ENCODE measurements around the gene SPRR5. TPM values are rescaled to one million over a fixed set of nuclear protein-coding genes. Genes with fewer than 3 reads are reported as not detected.

Gene SPRR5, protein sequence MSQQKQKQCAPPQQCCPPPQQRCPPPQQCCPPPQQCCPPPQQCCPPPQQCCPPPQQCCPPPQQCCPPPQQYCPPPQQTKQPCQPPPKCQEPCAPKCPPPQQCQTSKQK
- not detected for polyA plus RNA-seq (2013, experiment 1 of 4)
- not detected for polyA plus RNA-seq (2013, experiment 2 of 4)
- not detected for polyA plus RNA-seq (2013, experiment 3 of 4)
- polyA plus RNA-seq (2013, experiment 4 of 4): not detected

DNA sequence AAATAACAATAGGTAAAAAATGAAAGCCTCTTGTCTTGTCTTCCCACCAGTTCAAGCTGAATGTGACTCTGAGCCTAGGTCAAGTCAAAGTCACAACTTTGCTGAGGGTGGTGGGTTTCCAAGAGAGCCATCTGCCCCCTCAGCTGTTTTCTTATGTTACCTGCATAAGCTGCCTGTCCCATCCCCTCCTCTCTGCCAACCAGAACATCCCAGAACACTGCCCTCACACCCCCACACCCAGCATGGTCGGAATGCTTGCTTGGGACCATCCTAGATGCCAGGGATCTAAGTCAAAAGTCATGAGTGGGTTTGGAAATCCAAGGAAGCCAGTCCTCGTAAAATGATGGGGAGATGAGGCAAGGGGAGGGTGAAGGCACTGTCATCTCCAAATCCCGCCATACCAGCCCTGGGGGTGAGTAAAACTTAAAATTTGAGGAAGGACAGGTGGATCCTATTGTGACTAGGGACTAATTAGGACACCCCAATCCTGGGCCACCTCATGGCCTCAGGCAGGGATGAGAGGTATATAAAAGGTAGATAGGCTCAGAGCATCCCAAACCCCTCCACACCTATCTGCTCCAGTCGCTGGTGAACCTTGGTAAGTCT is at the start of gene SPRR5:
TSS of gene SPRR5 (plus strand) at position 556 of the 606 bp plus-strand sequence. CDS start 1,349 bp downstream, outside the sequence.
- Histone ChIP-seq H3K27ac (ENCODE audit: insufficient read depth, low read depth, low read length, poor library complexity, severe bottlenecking) (no peak within 1 kb of the TSS), H3K36me3 (ENCODE audit: control insufficient read depth, insufficient read depth, low read length) (no peaks in the 10 kb centered on the region), H3K4me1 (ENCODE audit: control insufficient read depth, insufficient read depth, low read length) (no peaks in the 10 kb centered on the region), H3K27me3 (ENCODE audit: control insufficient read depth, insufficient read depth, low read length, poor library complexity, severe bottlenecking) (no peaks in the 10 kb centered on the region), H3K9me3 (ENCODE audit: control insufficient read depth, low read length) (no peaks in the 10 kb centered on the region), H3K4me3 (ENCODE audit: insufficient read depth, low read depth, low read length) (no peak within 1 kb of the TSS)
- 71 to 77% methylated on average over 3 to 4 of the region's 4 CpGs for WGBS, 2 experiments

DNA sequence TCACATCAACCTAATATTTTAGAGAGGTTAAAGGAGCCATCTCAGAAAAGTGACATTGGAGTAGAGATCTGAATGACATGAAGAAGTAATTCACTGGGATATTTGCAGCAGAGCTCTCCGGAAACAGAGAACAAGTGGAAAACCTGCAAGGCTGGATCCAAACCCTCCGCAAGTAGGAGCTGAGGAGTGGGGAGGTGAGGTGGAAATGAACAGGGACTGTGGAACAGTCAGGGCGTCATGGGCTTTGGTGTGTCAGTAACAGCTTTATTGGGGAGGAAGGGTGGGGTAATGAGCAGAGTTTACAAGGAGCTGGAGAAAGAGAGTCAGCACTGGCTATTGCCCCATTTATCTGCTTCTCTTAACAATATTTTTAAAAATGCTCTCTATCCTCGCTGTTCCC is 48.0 kb upstream of the SPRR5 start:
- Histone ChIP-seq H3K4me1 (ENCODE audit: control insufficient read depth, insufficient read depth, low read length) (no peaks in the 10 kb centered on the region), H3K36me3 (ENCODE audit: control insufficient read depth, insufficient read depth, low read length) (no peaks in the 10 kb centered on the region), H3K4me3 (ENCODE audit: insufficient read depth, low read depth, low read length) (no peak overlapping the region), H3K27me3 (ENCODE audit: control insufficient read depth, insufficient read depth, low read length, poor library complexity, severe bottlenecking) (no peaks in the 10 kb centered on the region), H3K27ac (ENCODE audit: insufficient read depth, low read depth, low read length, poor library complexity, severe bottlenecking) (no peak overlapping the region), H3K9me3 (ENCODE audit: control insufficient read depth, low read length) (no peaks in the 10 kb centered on the region)
- WGBS, 2 experiments: 61 to 67% methylated on average over 4 of the region's 4 CpGs

DNA sequence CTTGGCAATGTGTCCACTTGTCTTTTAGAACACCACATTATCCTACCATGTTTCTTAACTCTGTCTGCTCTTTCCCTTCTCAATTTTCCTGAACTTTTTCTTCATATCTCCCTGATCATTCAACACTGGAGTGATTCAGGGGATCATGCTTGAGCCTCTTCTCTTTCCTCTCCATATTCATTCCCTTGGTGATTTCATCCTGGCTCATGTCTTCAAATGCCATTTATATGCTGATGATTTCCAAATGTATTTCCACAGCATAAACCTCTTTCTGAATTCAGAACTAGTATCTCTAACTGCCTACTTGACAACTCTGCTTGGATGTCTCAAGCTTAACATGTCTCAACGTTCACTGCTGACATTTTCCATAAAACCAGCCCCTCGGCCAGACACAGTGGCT is 47.1 kb upstream of the SPRR5 start:
- Histone ChIP-seq H3K27me3 (ENCODE audit: control insufficient read depth, insufficient read depth, low read length, poor library complexity, severe bottlenecking) (no peaks in the 10 kb centered on the region), H3K9me3 (ENCODE audit: control insufficient read depth, low read length) (peaks cover 1% of the 10 kb centered on the region), H3K27ac (ENCODE audit: insufficient read depth, low read depth, low read length, poor library complexity, severe bottlenecking) (no peak overlapping the region), H3K4me3 (ENCODE audit: insufficient read depth, low read depth, low read length) (no peak overlapping the region), H3K36me3 (ENCODE audit: control insufficient read depth, insufficient read depth, low read length) (no peaks in the 10 kb centered on the region), H3K4me1 (ENCODE audit: control insufficient read depth, insufficient read depth, low read length) (no peaks in the 10 kb centered on the region)
- WGBS, 2 experiments: 54 to 55% methylated on average over 2 of the region's 2 CpGs

DNA sequence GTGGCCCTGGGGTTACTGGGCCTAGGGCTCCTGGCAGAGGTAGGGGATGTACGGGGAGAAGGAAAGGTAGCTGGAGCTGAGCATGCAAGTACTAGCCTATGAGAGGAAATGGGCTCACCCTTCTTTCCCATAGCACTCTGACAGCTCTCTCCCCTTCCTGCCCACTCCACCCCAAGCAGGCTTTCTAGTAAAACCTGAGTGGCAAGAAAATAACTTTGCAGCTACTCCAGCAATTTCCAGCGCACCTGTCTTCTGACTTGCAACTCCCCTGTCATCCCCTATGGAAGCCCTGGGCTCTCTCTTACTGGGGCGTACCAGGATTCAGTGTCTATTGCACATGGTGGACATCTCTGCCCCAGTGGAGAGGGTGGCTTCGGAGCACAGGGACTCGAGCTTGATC is 45.4 kb upstream of the SPRR5 start:
- peaks cover 2% of the 10 kb centered on the region for H3K9me3 ChIP-seq (ENCODE audit: control insufficient read depth, low read length)
- H3K27ac ChIP-seq (ENCODE audit: insufficient read depth, low read depth, low read length, poor library complexity, severe bottlenecking): no peak overlapping the region
- no peaks in the 10 kb centered on the region for H3K4me1 ChIP-seq (ENCODE audit: control insufficient read depth, insufficient read depth, low read length)
- H3K27me3 ChIP-seq (ENCODE audit: control insufficient read depth, insufficient read depth, low read length, poor library complexity, severe bottlenecking): no peaks in the 10 kb centered on the region
- WGBS, 2 experiments: 74 to 76% methylated on average over 5 of the region's 5 CpGs
- H3K36me3 ChIP-seq (ENCODE audit: control insufficient read depth, insufficient read depth, low read length): no peaks in the 10 kb centered on the region
- no peak overlapping the region for H3K4me3 ChIP-seq (ENCODE audit: insufficient read depth, low read depth, low read length)

DNA sequence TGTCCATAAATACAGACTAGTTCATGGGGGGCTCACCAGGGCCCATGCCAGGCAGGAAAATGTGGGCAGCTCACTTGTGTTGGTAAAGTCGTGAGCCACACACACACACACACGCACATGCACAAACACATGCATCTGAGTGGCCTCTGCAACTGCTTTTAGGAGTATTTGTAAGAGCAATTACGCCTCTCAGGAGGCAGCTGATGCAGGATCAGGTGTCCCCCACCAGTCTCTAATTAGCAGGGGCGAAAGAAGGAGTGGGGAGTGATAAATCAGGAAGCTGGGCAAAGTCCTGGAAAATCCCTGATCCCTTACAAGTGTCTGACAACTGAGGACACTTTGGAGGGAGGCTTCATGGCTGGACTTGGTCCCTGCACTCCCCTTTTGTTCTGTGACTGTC is 44.4 kb upstream of the SPRR5 start:
- peaks cover 2% of the 10 kb centered on the region for H3K9me3 ChIP-seq (ENCODE audit: control insufficient read depth, low read length)
- no peaks in the 10 kb centered on the region for H3K27me3 ChIP-seq (ENCODE audit: control insufficient read depth, insufficient read depth, low read length, poor library complexity, severe bottlenecking)
- no peaks in the 10 kb centered on the region for H3K4me1 ChIP-seq (ENCODE audit: control insufficient read depth, insufficient read depth, low read length)
- no peak overlapping the region for H3K27ac ChIP-seq (ENCODE audit: insufficient read depth, low read depth, low read length, poor library complexity, severe bottlenecking)
- WGBS, 2 experiments: 50 to 52% methylated on average over 4 of the region's 4 CpGs
- no peak overlapping the region for H3K4me3 ChIP-seq (ENCODE audit: insufficient read depth, low read depth, low read length)
- no peaks in the 10 kb centered on the region for H3K36me3 ChIP-seq (ENCODE audit: control insufficient read depth, insufficient read depth, low read length)

DNA sequence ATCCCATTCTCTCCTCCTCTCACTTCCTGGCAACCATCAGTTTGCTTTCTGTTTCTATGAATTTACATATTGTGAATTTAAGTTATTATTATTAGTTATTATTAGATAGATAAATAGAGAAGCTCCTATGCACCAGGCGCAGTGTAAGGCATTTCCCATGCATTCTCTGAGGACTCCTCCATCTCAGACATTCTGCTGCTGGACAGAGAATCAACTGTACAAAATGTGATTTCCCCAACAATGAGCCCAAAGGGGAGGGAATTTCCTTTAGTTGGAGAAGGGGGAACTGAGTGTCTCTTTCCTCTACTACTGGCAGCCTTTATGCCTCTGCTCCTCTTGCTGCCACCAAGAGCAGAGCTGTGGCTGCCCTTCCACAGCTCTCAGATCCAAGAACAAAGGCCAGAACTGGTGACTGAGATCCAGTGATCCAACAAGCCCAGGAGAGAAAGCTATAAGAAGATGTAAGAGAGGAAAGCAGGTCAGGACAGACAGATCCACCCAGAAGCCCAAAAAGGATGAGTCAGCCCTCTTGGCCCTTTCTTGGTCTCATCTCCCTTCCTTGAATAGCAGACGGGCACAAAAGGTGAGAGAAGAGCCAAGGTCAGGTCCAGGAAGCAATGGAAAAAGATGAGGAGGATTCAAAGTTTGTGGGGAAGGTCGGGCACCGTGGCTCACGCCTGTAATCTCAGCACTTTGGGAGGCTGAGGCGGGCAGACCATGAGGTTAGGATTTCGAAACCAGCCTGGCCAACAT is 42.1 kb upstream of the SPRR5 start:
- 71 to 81% methylated on average over 6 to 7 of the region's 7 CpGs for WGBS, 2 experiments
- peaks cover 10% of the 10 kb centered on the region for H3K9me3 ChIP-seq (ENCODE audit: control insufficient read depth, low read length)
- no peaks in the 10 kb centered on the region for H3K4me1 ChIP-seq (ENCODE audit: control insufficient read depth, insufficient read depth, low read length)
- H3K36me3 ChIP-seq (ENCODE audit: control insufficient read depth, insufficient read depth, low read length): no peaks in the 10 kb centered on the region
- H3K27me3 ChIP-seq (ENCODE audit: control insufficient read depth, insufficient read depth, low read length, poor library complexity, severe bottlenecking): no peaks in the 10 kb centered on the region
- no peak overlapping the region for H3K27ac ChIP-seq (ENCODE audit: insufficient read depth, low read depth, low read length, poor library complexity, severe bottlenecking)
- H3K4me3 ChIP-seq (ENCODE audit: insufficient read depth, low read depth, low read length): no peak overlapping the region

DNA sequence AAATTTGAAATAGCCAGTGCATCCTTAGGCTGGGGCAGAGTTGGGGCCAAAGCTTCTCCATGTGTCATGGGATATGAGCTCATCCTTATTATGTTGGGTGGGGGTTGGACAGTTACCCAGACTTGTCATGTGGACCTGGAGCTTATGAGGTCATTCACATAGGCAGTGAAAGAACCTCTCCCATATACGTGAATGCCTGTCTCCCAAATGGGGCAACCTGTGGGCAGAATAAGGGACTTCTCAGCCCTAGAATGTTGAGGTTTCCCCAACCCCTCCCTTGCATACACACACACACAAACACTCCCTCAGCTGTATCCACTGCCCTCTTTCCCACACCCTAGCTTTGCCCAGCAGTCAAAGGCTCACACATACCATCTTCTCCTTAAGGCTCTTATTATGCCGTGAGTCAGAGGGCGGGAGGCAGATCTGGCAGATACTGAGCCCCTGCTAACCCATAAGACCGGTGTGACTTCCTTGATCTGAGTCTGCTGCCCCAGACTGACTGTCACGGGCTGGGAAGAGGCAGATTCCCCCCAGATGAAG is 40.9 kb upstream of the SPRR5 start:
- Histone ChIP-seq H3K36me3 (ENCODE audit: control insufficient read depth, insufficient read depth, low read length) (no peaks in the 10 kb centered on the region), H3K27me3 (ENCODE audit: control insufficient read depth, insufficient read depth, low read length, poor library complexity, severe bottlenecking) (no peaks in the 10 kb centered on the region), H3K4me3 (ENCODE audit: insufficient read depth, low read depth, low read length) (no peak overlapping the region), H3K4me1 (ENCODE audit: control insufficient read depth, insufficient read depth, low read length) (no peaks in the 10 kb centered on the region), H3K27ac (ENCODE audit: insufficient read depth, low read depth, low read length, poor library complexity, severe bottlenecking) (no peak overlapping the region), H3K9me3 (ENCODE audit: control insufficient read depth, low read length) (peaks cover 10% of the 10 kb centered on the region)
- WGBS, 2 experiments: 65 to 67% methylated on average over 5 of the region's 5 CpGs

DNA sequence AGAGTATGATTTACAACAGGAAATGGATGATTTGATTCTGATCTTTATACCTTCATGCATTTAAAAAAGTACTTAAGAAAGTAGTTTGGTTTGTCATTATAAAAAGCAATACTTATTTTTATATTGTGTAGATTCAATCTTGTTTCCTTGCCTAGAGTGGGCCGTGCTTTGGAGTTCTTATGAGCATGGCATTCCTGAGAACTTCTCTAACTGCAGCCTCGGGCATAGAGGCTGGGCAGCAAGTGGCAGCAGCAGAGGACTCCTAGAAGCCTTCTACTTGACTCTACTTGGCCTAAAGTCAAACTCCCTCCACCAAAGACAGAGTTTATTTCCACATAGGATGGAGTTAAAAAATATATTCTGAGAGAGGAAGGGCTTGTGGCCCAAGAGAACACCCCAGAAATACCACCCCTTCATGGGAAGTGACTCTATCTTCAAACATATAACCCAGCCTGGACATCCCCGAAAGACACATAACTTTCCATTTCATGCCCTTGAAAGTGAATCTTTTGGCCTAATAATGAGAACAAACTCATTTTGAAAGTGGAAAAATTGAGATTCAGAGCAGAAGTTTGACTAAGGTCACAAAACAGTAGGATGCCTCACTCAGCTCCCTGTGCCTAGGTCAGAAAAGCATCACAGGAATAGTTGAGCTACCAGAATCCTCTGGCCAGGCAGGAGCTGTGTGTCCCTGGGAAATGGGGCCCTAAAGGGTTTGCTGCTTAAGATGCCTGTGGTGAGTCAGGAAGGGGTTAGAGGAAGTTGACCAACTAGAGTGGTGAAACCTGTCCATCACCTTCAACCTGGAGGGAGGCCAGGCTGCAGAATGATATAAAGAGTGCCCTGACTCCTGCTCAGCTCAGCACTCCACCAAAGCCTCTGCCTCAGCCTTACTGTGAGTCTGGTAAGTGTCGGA is 39.1 kb upstream of the SPRR5 start, which contains the start of gene IVL:
TSS of gene IVL (plus strand) at position 861 of the 916 bp plus-strand sequence. CDS start 1,252 bp downstream, outside the sequence.
- no peak within 1 kb of the TSS for H3K27ac ChIP-seq (ENCODE audit: insufficient read depth, low read depth, low read length, poor library complexity, severe bottlenecking)
- H3K36me3 ChIP-seq (ENCODE audit: control insufficient read depth, insufficient read depth, low read length): no peaks in the 10 kb centered on the region
- no peaks in the 10 kb centered on the region for H3K4me1 ChIP-seq (ENCODE audit: control insufficient read depth, insufficient read depth, low read length)
- no peak within 1 kb of the TSS for H3K4me3 ChIP-seq (ENCODE audit: insufficient read depth, low read depth, low read length)
- 66 to 68% methylated on average over 4 of the region's 4 CpGs for WGBS, 2 experiments
- no peaks in the 10 kb centered on the region for H3K27me3 ChIP-seq (ENCODE audit: control insufficient read depth, insufficient read depth, low read length, poor library complexity, severe bottlenecking)
- H3K9me3 ChIP-seq (ENCODE audit: control insufficient read depth, low read length): peaks cover 13% of the 10 kb centered on the region

DNA sequence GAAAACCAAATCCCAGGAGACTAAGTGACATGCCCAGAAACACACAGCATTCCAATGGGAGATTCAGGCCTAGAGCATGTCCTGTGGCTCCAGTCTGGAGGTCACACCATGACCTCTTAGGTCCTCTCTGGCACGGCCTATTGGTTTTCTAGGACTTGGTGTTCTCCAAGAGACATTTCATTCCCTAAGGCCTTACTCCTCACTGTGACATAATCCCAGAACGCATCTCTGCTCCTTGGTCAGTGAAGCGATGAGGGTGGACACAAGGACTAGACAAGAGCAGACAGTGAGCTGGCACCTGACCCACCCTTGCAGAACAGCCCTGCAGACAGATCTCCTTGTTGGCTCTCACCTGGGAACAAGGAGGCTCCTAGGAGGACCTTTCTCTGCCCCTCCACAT is 37.8 kb upstream of the SPRR5 start:
- Histone ChIP-seq H3K36me3 (ENCODE audit: control insufficient read depth, insufficient read depth, low read length) (no peaks in the 10 kb centered on the region), H3K9me3 (ENCODE audit: control insufficient read depth, low read length) (peaks cover 13% of the 10 kb centered on the region), H3K4me3 (ENCODE audit: insufficient read depth, low read depth, low read length) (no peak overlapping the region), H3K27me3 (ENCODE audit: control insufficient read depth, insufficient read depth, low read length, poor library complexity, severe bottlenecking) (no peaks in the 10 kb centered on the region), H3K4me1 (ENCODE audit: control insufficient read depth, insufficient read depth, low read length) (no peaks in the 10 kb centered on the region), H3K27ac (ENCODE audit: insufficient read depth, low read depth, low read length, poor library complexity, severe bottlenecking) (no peak overlapping the region)
- WGBS, 2 experiments: 73 to 76% methylated on average over 3 of the region's 3 CpGs
